Mesendoderm (in vitro differentiated cells): ENCODE results near the gene PRG3.

Experiments
- DNase-seq: peaks from one replicate; pipeline ENCODE4 v3.0.0; 2013
- H2AK5ac ChIP-seq: 2 replicates; pipeline ENCODE4 v1.6.1; 2013; ENCODE audit warnings: low read length, inconsistent platforms
- H2BK120ac ChIP-seq: 2 replicates; pipeline ENCODE4 v1.6.1; 2013; ENCODE audit warnings: low read depth, mild to moderate bottlenecking, low read length, moderate library complexity, mixed read lengths
- H2BK15ac ChIP-seq: replicated peaks from 2 replicates; pipeline ENCODE4 v1.6.1; 2013; ENCODE audit warnings: low read depth, mild to moderate bottlenecking, moderate library complexity
- H2BK5ac ChIP-seq: 2 replicates; pipeline ENCODE4 v1.6.1; 2013; ENCODE audit warnings: low read length, inconsistent platforms
- H3K18ac ChIP-seq: 2 replicates; pipeline ENCODE4 v1.6.1; 2013; ENCODE audit warnings: mild to moderate bottlenecking, low read length, mixed read lengths
- H3K23ac ChIP-seq: one replicate; pipeline ENCODE4 v1.6.1; 2013; ENCODE audit warnings: low read length
- H3K27ac ChIP-seq: 2 replicates; pipeline ENCODE4 v1.5.1; 2013; ENCODE audit warnings: low read depth, mild to moderate bottlenecking, inconsistent platforms, low read length, moderate library complexity
- H3K27me3 ChIP-seq: 2 replicates; pipeline ENCODE4 v1.6.1; 2013; ENCODE audit warnings: low read length, control low read depth, mild to moderate bottlenecking, inconsistent platforms; ENCODE audit not compliant: insufficient read depth, poor library complexity
- H3K36me3 ChIP-seq: 2 replicates; pipeline ENCODE4 v1.6.1; 2013; ENCODE audit warnings: low read length, inconsistent platforms; ENCODE audit not compliant: control insufficient read depth, insufficient read depth
- H3K4ac ChIP-seq: one replicate; pipeline ENCODE4 v1.6.1; 2013; ENCODE audit warnings: low read depth, mild to moderate bottlenecking, low read length, moderate library complexity
- H3K4me1 ChIP-seq: 2 replicates; pipeline ENCODE4 v1.6.1; 2013; ENCODE audit warnings: low read depth, low read length, inconsistent platforms; ENCODE audit not compliant: control insufficient read depth
- H3K4me2 ChIP-seq: 2 replicates; pipeline ENCODE4 v1.6.1; 2013; ENCODE audit warnings: low read length
- H3K4me3 ChIP-seq: 2 replicates; pipeline ENCODE4 v1.5.1; 2013; ENCODE audit warnings: mild to moderate bottlenecking, low read length
- H3K56ac ChIP-seq: one replicate; pipeline ENCODE4 v1.6.1; 2013; ENCODE audit warnings: low read length
- H3K79me1 ChIP-seq: 2 replicates; pipeline ENCODE4 v1.6.1; 2013; ENCODE audit warnings: low read length, inconsistent platforms
- H3K79me2 ChIP-seq: 2 replicates; pipeline ENCODE4 v1.6.1; 2013; ENCODE audit warnings: mild to moderate bottlenecking, low read length; ENCODE audit not compliant: control insufficient read depth, insufficient read depth
- H3K9ac ChIP-seq: 2 replicates; pipeline ENCODE4 v1.6.1; 2013; ENCODE audit warnings: low read length, inconsistent platforms
- H4K5ac ChIP-seq: one replicate; pipeline ENCODE4 v1.6.1; 2013; ENCODE audit warnings: low read length
- H4K8ac ChIP-seq: one replicate; pipeline ENCODE4 v1.6.1; 2013; ENCODE audit warnings: low read depth, mild to moderate bottlenecking, control low read depth, low read length, moderate library complexity
- WGBS: extraction: QIAGEN DNeasy Blood & Tissue Kit; methylation state at CpG from one replicate; pipeline ENCODE4 v1.1.7; 2013; ENCODE audit warnings: low lambda C conversion rate, missing lambda C conversion rate; ENCODE audit not compliant: insufficient coverage; ENCODE audit errors: extremely low coverage; 5-methylcytosine and 5-hydroxymethylcytosine counted together

Gene PRG3

DNA sequence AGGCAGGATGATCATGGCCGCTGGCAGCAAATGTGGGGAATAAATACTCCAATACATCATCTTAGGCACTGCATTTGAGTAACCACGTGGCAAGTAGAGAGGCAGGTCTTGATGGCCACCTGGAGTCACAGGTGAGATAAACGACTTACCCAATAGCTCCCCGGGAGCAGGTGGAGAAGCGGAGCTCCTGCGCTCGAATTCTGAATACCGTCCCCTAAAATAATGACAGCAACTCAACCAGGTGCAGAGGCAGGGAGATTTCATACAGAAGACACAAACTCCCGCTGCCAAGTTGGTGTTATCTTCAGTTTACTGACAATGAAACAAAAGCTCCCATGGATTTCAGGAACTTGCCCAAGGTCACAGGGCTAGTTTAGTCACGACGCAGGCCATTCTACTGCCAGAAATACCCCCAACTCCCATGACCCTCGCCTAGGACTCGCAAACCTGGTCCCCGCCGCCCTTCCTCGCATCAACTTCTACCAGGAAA is 45.5 kb upstream of the PRG3 start:
- H3K27me3 ChIP-seq, result no peaks in the 10 kb centered on the region
- peak overlapping the region; percentile 72 for H3K9ac ChIP-seq
- no peak overlapping the region for H2BK5ac ChIP-seq
- peak overlapping the region; percentile 93 for H4K8ac ChIP-seq
- H3K36me3 ChIP-seq, result peaks cover 2% of the 10 kb centered on the region
- DNase-seq, result peak; percentile 47
- H2AK5ac ChIP-seq, result no peak overlapping the region
- H2BK15ac ChIP-seq, result peak overlapping the region; percentile 48
- H3K27ac ChIP-seq, result no peak overlapping the region
- H2BK120ac ChIP-seq, result peak overlapping the region; percentile 24
- H3K4ac ChIP-seq, result peak overlapping the region; percentile 73
- H3K79me1 ChIP-seq, result no peaks in the 10 kb centered on the region
- peak overlapping the region; percentile 96 for H3K18ac ChIP-seq
- no CpG with 5 or more reads among the region's 16 CpGs for WGBS
- H3K56ac ChIP-seq, result peak overlapping the region; percentile 80
- H3K4me3 ChIP-seq, result peak overlapping the region; percentile 43
- no peak overlapping the region for H3K23ac ChIP-seq
- no peak overlapping the region for H4K5ac ChIP-seq
- H3K4me2 ChIP-seq, result peak overlapping the region; percentile 78
- no peaks in the 10 kb centered on the region for H3K79me2 ChIP-seq
- H3K4me1 ChIP-seq, result peaks cover 9% of the 10 kb centered on the region

DNA sequence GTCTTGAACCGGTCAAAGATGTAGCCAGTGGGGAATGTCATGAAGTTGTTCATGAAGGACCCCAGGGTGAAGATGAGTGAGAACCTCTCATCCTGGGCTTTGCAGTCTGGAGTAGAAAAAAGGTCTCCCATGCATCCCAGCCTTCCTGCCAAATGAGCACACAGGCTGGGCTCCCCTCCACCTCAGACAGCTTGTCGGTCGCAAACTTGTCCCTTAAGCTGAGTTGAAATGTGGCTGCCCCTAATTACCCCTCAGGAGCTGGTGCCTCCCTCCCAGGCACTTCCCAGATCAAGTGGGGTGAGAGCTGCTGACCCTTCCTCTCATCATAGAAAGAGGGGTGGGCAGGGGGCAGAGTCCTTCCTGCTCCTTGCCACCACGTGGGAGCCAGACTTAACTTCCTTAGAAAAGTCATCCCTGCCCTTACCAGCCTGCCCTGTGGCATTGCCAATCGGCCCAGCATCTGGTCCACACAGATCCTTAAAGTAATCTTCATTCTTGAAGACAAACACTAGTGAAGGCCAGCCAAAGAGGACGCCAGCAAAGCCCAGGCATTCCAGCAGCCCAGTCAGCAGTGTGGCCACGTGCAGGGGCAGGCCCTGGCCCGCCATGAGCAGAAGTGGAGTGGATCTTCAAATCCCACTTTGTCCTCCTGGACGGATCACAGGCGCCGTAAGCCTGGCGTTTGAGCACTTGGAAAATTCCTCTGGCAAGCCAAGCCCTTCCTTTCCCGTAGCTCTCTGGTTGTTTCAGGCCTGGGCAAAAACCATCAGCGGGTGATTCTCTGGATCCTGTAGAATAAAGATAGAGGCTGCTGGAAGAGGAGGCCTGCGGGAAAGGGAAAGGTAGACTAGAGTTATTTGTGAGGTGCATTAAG is 44.9 kb upstream of the PRG3 start:
- no peaks in the 10 kb centered on the region for H3K27me3 ChIP-seq
- no peak for DNase-seq
- H3K4ac ChIP-seq, result no peak overlapping the region
- H3K27ac ChIP-seq, result no peak overlapping the region
- no peak overlapping the region for H2BK5ac ChIP-seq
- H2AK5ac ChIP-seq, result no peak overlapping the region
- no peaks in the 10 kb centered on the region for H3K79me1 ChIP-seq
- no peak overlapping the region for H3K23ac ChIP-seq
- no peak overlapping the region for H4K8ac ChIP-seq
- H3K9ac ChIP-seq, result no peak overlapping the region
- no peak overlapping the region for H4K5ac ChIP-seq
- WGBS, result no CpG with 5 or more reads among the region's 15 CpGs
- H3K4me3 ChIP-seq, result no peak overlapping the region
- no peaks in the 10 kb centered on the region for H3K79me2 ChIP-seq
- no peak overlapping the region for H2BK120ac ChIP-seq
- peaks cover 2% of the 10 kb centered on the region for H3K36me3 ChIP-seq
- H3K18ac ChIP-seq, result no peak overlapping the region
- H3K4me1 ChIP-seq, result peaks cover 9% of the 10 kb centered on the region
- H3K56ac ChIP-seq, result peak overlapping the region; percentile 58
- H3K4me2 ChIP-seq, result no peak overlapping the region
- no peak overlapping the region for H2BK15ac ChIP-seq

DNA sequence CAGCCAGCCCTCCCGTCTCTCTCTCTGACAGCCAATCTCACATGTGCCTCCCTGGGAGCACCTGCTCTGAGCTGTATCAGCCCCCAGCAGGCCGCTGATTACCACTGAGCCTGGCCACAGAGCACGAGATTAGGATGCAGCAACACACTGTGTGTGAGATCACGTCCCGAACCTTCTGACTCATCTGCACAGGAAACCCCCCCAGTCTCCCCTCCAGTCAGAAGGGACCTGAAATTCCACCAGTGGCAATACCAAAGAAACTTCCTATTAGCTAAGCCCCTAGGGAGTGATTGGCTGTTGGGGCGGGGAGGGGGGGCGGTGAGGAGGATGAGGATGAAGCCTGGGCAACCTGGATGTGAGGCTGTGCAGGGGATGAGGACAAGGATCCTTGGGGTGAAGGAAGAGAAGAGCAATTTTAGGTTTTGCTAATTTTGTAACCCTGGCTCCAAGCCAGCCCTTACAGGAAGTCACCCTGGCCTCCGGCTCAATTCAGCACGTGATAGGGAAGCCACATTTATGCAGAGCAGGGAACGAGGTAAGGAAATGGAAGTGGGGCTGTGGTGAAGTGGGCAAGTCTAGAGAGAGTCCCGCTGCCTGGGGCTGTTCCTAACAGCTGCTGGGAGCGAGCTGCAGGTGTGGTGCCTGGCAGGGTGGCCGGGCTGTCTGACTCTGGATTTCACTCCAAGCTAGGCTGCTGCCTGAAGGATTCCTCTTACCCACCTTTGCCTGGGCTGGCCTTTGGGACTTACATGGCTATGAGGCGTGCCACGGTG is 44.0 kb upstream of the PRG3 start:
- no CpG with 5 or more reads among the region's 15 CpGs for WGBS

DNA sequence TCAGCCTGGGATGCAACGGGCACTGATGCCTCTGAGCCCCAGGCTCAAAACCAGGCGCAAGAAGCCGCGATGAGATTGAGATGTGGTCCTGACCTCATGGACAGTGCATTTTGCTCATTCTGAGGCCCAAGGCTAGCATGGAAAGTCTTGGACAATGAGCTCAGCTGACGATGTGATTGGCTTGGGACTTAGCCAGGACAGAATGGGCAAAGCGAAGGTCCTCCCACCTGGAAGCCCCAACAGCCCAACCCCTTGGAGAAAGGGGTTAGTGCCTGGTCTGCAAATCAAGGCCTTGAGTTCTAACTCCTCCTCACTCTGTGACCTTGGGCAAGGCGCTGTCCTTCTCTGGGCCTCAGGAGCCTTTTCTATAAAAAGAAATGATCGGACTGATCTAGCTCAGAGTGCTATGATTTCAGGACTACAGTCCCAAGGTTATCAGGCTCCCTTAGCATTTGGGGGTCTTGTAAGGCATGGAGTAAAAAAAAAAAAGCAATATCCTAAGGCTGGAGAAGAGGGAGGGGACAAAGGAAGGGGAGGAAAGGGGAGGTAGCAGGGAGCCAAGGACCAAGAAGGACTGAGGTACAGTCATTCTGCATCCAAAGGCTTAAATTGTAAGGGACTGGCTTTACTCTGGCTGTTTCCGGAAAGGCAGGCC is 43.3 kb upstream of the PRG3 start:
- no CpG with 5 or more reads among the region's 9 CpGs for WGBS
- Histone ChIP-seq H3K23ac (no peak overlapping the region), H4K5ac (no peak overlapping the region), H3K36me3 (peaks cover 4% of the 10 kb centered on the region), H3K4ac (no peak overlapping the region), H2AK5ac (no peak overlapping the region), H2BK15ac (no peak overlapping the region), H3K56ac (peak overlapping the region; percentile 30), H3K18ac (no peak overlapping the region), H3K27ac (no peak overlapping the region), H3K4me3 (no peak overlapping the region), H3K79me2 (no peaks in the 10 kb centered on the region), H2BK120ac (no peak overlapping the region), H3K4me2 (no peak overlapping the region), H3K79me1 (no peaks in the 10 kb centered on the region), H4K8ac (no peak overlapping the region), H3K27me3 (no peaks in the 10 kb centered on the region), H3K9ac (no peak overlapping the region), H3K4me1 (peaks cover 9% of the 10 kb centered on the region), H2BK5ac (no peak overlapping the region)
- DNase-seq, result no peak

More for the DNA sequence above, 44.0 kb upstream of the PRG3 start:
- Histone ChIP-seq H3K4ac (no peak overlapping the region), H3K4me1 (peaks cover 9% of the 10 kb centered on the region), H4K5ac (no peak overlapping the region), H3K23ac (no peak overlapping the region), H3K36me3 (peaks cover 4% of the 10 kb centered on the region), H3K79me2 (no peaks in the 10 kb centered on the region), H2BK15ac (no peak overlapping the region), H3K4me3 (no peak overlapping the region), H3K56ac (peak overlapping the region; percentile 58), H3K18ac (no peak overlapping the region), H2AK5ac (no peak overlapping the region), H3K27me3 (no peaks in the 10 kb centered on the region), H3K4me2 (no peak overlapping the region), H3K27ac (no peak overlapping the region), H2BK5ac (no peak overlapping the region), H3K79me1 (no peaks in the 10 kb centered on the region), H4K8ac (no peak overlapping the region), H2BK120ac (no peak overlapping the region), H3K9ac (peak overlapping the region; percentile 5)
- peak; percentile 87 for DNase-seq

DNA sequence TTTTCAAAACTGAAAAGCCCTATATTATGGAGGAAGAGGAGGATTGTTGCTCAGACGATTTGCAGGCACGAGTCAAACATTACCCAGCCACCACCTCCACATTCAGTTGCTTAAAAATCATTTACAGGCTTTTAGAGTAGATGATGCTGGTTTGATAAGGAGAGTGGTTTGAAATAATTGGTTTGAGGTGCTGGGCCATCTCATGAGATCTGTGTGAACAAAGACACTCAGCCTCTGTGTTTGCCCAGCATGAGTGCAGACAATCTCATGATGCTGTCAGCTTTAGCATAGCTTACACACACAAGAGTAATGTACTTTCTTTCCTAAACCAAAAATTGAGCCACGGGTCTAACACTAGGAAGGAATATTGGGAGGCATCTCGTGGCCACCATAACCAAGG is 41.7 kb upstream of the PRG3 start:
- Histone ChIP-seq H3K56ac (no peak overlapping the region), H3K4me1 (peaks cover 9% of the 10 kb centered on the region), H2BK5ac (no peak overlapping the region), H4K5ac (no peak overlapping the region), H3K18ac (no peak overlapping the region), H3K27ac (no peak overlapping the region), H3K79me1 (no peaks in the 10 kb centered on the region), H4K8ac (no peak overlapping the region), H3K4me2 (no peak overlapping the region), H2BK120ac (no peak overlapping the region), H3K36me3 (peaks cover 4% of the 10 kb centered on the region), H3K4me3 (no peak overlapping the region), H3K4ac (no peak overlapping the region), H2BK15ac (no peak overlapping the region), H3K79me2 (no peaks in the 10 kb centered on the region), H3K9ac (no peak overlapping the region), H3K27me3 (no peaks in the 10 kb centered on the region), H3K23ac (no peak overlapping the region), H2AK5ac (no peak overlapping the region)
- no CpG with 5 or more reads among the region's 4 CpGs for WGBS
- no peak for DNase-seq
